Heart left ventricle (tissue), 13 donors: ENCODE measurements around the gene ATP1A1.

Experiments
- POLR2A ChIP-seq, 2 donors: fragments of 450-650 bp; IDR thresholded peaks; one replicate each; pipeline ENCODE4 v1.6.1; 2017; ENCODE audit warnings: antibody characterized with exemption in 2 of 2, mild to moderate bottlenecking in 2 of 2, moderate library complexity in 2 of 2
- TF ChIP-seq, protein P1 (sequence below), 12 donors: fragments of 200-600 bp; sonication (generic) in 4 of 12; IDR thresholded peaks; one replicate each; pipeline versions ENCODE4 v1.5.0 to v1.8.0; 2018 to 2022; ENCODE audit warnings: antibody characterized with exemption in 12 of 12, mild to moderate bottlenecking in 5 of 12
- donor health status: ischemic (EF 13 %, LVEDD 7.1; RV severe dilation, severe dysfunction).
- donor health status: DM: no; HTN: yes; CAD: no.
- donor health status: DM: no; HTN: no; CAD: no.
- donor health status: ischemic (EF 25% LVEDD 6.9; RV normal size, moderate dysfunction).
- donor health status: ischemic (EF 25% LVEDD 5.7; RV mildly dilated, moderate dysfunction).
- donor health status: ischemic (EF 35%, LVEDD 5.7; RV mildly dilated, moderate dysfunction).
- donor health status: nonischemic (EF 11% LVEDD 7.7; RV severe dilation, severe dysfunction).
- donor health status: DM: yes; HTN: yes; CAD: no.
- donor health status: PGD.
- donor health status: ischemic (EF 29% LVEDD 5.4; RV normal size, mild dysfunction).
- donor health status: nonischemic (EF 23%, LVEDD 6.1; RV moderate dilation, normal function).

DNA sequence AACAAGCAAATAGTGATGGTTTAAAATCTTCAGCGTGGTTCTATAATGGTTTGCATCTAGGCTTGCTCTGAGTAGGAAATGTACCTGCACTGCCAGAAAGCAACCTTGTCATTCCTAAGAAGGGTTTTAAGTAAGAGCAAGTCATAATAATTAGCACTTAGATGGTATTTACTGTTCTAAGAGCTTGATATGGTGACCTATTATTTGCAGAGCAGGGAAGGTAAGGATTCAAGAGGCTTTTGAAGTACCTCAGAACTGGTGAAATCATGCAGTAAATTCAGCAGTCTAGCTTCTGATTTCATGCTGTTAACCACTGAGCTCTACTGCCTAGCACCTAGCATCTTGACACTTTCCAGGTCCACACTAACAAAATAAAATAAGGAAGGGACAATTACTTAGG, 23.7 kb downstream of the ATP1A1 start:
- TF ChIP-seq, protein P1, sequence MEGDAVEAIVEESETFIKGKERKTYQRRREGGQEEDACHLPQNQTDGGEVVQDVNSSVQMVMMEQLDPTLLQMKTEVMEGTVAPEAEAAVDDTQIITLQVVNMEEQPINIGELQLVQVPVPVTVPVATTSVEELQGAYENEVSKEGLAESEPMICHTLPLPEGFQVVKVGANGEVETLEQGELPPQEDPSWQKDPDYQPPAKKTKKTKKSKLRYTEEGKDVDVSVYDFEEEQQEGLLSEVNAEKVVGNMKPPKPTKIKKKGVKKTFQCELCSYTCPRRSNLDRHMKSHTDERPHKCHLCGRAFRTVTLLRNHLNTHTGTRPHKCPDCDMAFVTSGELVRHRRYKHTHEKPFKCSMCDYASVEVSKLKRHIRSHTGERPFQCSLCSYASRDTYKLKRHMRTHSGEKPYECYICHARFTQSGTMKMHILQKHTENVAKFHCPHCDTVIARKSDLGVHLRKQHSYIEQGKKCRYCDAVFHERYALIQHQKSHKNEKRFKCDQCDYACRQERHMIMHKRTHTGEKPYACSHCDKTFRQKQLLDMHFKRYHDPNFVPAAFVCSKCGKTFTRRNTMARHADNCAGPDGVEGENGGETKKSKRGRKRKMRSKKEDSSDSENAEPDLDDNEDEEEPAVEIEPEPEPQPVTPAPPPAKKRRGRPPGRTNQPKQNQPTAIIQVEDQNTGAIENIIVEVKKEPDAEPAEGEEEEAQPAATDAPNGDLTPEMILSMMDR (IDR thresholded peaks at IDR 0.05), result no peak
- TF ChIP-seq POLR2A (IDR thresholded peaks at IDR 0.05), result no peak
